Uterus (tissue), 2 donors: ENCODE measurements around the gene PSENEN.

Source experiments
- POLR2A ChIP-seq, 2 donors: fragments of 450-650 bp; IDR thresholded peaks; one replicate each; pipeline ENCODE4 v1.6.1; 2016; ENCODE audit warnings: antibody characterized with exemption in 2 of 2, mild to moderate bottlenecking in 1 of 2, moderate library complexity in 1 of 2
- TF ChIP-seq, protein P1 (sequence below), 4 experiments: fragments of 200-600 bp in 2 of 4; fragments of 450-650 bp in 2 of 4; sonication (generic) in 2 of 4; IDR thresholded peaks; one replicate each; pipeline ENCODE4 v1.5.1; 2016 to 2019; ENCODE audit warnings: antibody characterized with exemption in 4 of 4, mild to moderate bottlenecking in 2 of 4, moderate library complexity in 1 of 4

DNA sequence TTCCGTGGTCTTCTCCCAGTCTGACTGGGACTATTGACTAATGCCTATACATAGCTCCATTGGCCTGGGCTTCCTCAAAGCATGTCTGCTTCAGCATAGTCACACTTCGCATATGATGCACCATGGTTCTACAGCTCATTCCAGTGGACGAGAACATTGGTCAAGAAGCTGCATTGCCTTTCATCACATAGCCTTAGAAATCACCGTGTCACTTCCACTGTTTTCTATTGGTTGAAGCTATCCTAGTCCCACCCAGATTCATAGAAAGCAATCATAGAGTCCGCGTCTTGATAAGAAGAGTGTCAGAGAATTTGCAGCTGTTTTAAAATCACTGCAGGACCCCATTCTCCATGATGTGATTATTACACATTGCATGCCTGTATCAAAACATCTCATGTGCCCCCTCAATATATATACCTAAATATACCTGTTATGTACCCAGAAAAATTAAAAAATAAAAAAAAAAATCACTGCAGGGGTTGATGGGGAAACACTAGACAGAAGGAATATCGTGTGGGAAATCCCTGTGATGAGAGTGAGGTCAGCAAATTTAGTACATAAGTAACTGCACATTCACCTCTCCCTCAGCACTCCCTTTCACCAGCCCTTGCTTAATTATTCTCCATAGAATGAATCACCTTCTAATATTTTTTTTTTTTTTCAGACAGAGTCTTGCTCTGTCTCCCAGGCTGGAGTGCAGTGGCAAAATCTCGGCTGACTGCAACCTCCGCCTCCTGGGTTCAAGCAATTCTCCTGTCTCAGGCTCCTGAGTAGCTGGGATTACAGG is 27.8 kb downstream of the PSENEN start:
- TF ChIP-seq, protein P1, sequence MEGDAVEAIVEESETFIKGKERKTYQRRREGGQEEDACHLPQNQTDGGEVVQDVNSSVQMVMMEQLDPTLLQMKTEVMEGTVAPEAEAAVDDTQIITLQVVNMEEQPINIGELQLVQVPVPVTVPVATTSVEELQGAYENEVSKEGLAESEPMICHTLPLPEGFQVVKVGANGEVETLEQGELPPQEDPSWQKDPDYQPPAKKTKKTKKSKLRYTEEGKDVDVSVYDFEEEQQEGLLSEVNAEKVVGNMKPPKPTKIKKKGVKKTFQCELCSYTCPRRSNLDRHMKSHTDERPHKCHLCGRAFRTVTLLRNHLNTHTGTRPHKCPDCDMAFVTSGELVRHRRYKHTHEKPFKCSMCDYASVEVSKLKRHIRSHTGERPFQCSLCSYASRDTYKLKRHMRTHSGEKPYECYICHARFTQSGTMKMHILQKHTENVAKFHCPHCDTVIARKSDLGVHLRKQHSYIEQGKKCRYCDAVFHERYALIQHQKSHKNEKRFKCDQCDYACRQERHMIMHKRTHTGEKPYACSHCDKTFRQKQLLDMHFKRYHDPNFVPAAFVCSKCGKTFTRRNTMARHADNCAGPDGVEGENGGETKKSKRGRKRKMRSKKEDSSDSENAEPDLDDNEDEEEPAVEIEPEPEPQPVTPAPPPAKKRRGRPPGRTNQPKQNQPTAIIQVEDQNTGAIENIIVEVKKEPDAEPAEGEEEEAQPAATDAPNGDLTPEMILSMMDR (IDR thresholded peaks at IDR 0.05), result no peak
- no peak for TF ChIP-seq POLR2A (IDR thresholded peaks at IDR 0.05)
